Neural cell (in vitro differentiated cells): Measurements from ENCODE around the gene AIMP1.

Experiments used
- EP300 ChIP-seq: fragments of 450-650 bp; conservative IDR thresholded peaks from 2 replicates; pipeline ENCODE4 v1.6.1; 2014; ENCODE audit warnings: antibody characterized with exemption, mild to moderate bottlenecking, moderate library complexity; ENCODE audit not compliant: poor library complexity, severe bottlenecking
- POLR2AphosphoS5 ChIP-seq: IDR thresholded peaks from 2 replicates; pipeline ENCODE4 v1.6.1; 2012
- RAD21 ChIP-seq: fragments of 450-650 bp; conservative IDR thresholded peaks from 2 replicates; pipeline ENCODE4 v1.6.1; 2014; ENCODE audit warnings: antibody characterized with exemption, mild to moderate bottlenecking, moderate library complexity
- TF ChIP-seq, protein P1 (sequence below): fragments of 450-650 bp; IDR thresholded peaks from 2 replicates; pipeline ENCODE4 v1.5.1; 2014; ENCODE audit warnings: antibody characterized with exemption, mild to moderate bottlenecking, moderate library complexity; ENCODE audit not compliant: poor library complexity, severe bottlenecking

GRCh38 chr4:106369456-106370060 is 53.2 kb downstream of the AIMP1 start:
- TF ChIP-seq POLR2AphosphoS5: no peak
- TF ChIP-seq EP300: no peak
- TF ChIP-seq, protein P1, sequence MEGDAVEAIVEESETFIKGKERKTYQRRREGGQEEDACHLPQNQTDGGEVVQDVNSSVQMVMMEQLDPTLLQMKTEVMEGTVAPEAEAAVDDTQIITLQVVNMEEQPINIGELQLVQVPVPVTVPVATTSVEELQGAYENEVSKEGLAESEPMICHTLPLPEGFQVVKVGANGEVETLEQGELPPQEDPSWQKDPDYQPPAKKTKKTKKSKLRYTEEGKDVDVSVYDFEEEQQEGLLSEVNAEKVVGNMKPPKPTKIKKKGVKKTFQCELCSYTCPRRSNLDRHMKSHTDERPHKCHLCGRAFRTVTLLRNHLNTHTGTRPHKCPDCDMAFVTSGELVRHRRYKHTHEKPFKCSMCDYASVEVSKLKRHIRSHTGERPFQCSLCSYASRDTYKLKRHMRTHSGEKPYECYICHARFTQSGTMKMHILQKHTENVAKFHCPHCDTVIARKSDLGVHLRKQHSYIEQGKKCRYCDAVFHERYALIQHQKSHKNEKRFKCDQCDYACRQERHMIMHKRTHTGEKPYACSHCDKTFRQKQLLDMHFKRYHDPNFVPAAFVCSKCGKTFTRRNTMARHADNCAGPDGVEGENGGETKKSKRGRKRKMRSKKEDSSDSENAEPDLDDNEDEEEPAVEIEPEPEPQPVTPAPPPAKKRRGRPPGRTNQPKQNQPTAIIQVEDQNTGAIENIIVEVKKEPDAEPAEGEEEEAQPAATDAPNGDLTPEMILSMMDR: peak; percentile 82
- peak; percentile 85 for TF ChIP-seq RAD21
